Fibroblast of skin of right biceps (primary cell): ENCODE measurements around the gene TNFRSF25.
"Not testable (repeated sequence)": the region's sequence is repeated elsewhere in the genome, so short reads cannot be mapped to it uniquely, and the experiment has no call there.

ENCODE experiments used
- DNase-seq: peaks from one replicate; pipeline ENCODE4 v3.0.0-alpha.2; 2013

The TNFRSF25 gene

GRCh38 chr1:6466751-6467150 lies 778 bp upstream of the TNFRSF25 start:
- DNase-seq: no peak

- no peak for DNase-seq
Measured at GRCh38 chr1:6465461-6466005, 440 bp downstream of the TNFRSF25 start.

- DNase-seq: no peak
Measured at GRCh38 chr1:6464915-6465314, 1.1 kb downstream of the TNFRSF25 start.

GRCh38 chr1:6464514-6464836 lies 1.5 kb downstream of the TNFRSF25 start:
- no peak for DNase-seq

- DNase-seq: no peak
Measured at GRCh38 chr1:6463120-6463412, 2.9 kb downstream of the TNFRSF25 start.

- DNase-seq: no peak
Measured at GRCh38 chr1:6462412-6463119, 3.4 kb downstream of the TNFRSF25 start.

GRCh38 chr1:6461538-6462411 lies 4.2 kb downstream of the TNFRSF25 start:
- no peak for DNase-seq

- DNase-seq: no peak
Measured at GRCh38 chr1:6461051-6461530, 4.9 kb downstream of the TNFRSF25 start.

- no peak for DNase-seq
Measured at GRCh38 chr1:6460301-6461050, 5.5 kb downstream of the TNFRSF25 start.

- no peak for DNase-seq
Measured at GRCh38 chr1:6459850-6460265, 6.1 kb downstream of the TNFRSF25 start.

- no peak for DNase-seq
Measured at GRCh38 chr1:6456800-6457466, 9.0 kb downstream of the TNFRSF25 start.

- not testable (repeated sequence) for DNase-seq
Measured at GRCh38 chr1:6455752-6456520, 10.0 kb downstream of the TNFRSF25 start.

- DNase-seq: no peak
Measured at GRCh38 chr1:6454856-6455751, 10.9 kb downstream of the TNFRSF25 start.

GRCh38 chr1:6453895-6454855 lies 11.8 kb downstream of the TNFRSF25 start:
- DNase-seq: not testable (repeated sequence)

GRCh38 chr1:6450943-6451373 lies 15.0 kb downstream of the TNFRSF25 start:
- DNase-seq: no peak

- not testable (repeated sequence) for DNase-seq
Measured at GRCh38 chr1:6450486-6450885, 15.5 kb downstream of the TNFRSF25 start.

- DNase-seq: no peak
Measured at GRCh38 chr1:6450005-6450450, 15.9 kb downstream of the TNFRSF25 start.

- no peak for DNase-seq
Measured at GRCh38 chr1:6448749-6449631, 17.0 kb downstream of the TNFRSF25 start.
